ENCODE measurements around the gene PHLDB3. TPM values are rescaled to one million over a fixed set of nuclear protein-coding genes. Genes with fewer than 3 reads are reported as not detected.

The PHLDB3 gene
- total and polyA plus RNA-seq, 2 of the 4 experiments (the other 2 are of a cell fraction) = 2.9 to 10.6 TPM

DNA sequence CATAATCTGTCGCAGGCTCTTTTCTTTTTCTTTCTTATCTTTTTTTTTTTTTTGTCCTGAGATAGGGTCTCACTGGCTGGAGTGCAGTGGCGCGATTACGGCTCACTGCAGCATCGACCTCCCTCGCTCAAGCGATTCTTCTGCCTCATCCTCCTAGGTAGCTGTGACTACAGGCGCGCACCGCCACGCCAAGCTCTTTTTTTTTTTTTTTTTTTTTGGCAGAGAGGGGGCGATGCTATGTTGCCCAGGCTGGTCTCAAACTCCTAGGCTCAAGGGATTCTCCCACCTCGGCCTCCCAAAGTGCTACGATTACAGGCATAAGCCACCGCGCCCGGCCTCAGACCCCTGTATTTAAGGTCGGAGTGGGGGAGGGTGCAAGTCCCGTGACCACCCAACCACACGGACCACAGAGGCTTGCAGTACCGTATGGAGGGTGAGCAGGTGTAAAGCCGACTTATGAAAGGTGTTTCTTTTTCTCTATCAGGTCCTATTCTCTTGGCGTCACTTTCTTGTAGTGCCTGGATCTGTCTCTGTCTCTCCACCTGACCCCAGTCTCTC lies 2.0 kb downstream of the PHLDB3 start:
- Histone ChIP-seq H3K4me1 (ENCODE audit: control insufficient read depth, insufficient read depth, low read length) (peaks cover 4% of the 10 kb centered on the region; the same call in 1 of the 2 replicates), H2AFZ (replicated peaks; ENCODE audit: low read length, poor library complexity) (no peak overlapping the region), H4K91ac (ENCODE audit: insufficient read depth, low read depth, low read length) (no peak overlapping the region), H4K20me1 (ENCODE audit: insufficient read depth, low read length) (no peaks in the 10 kb centered on the region; the same call in 1 of the 2 replicates), H3K9me3 (ENCODE audit: control insufficient read depth, insufficient read depth, low read length) (no peaks in the 10 kb centered on the region), H4K8ac (ENCODE audit: low read depth in 2 of 2, low read length in 2 of 2) (no peak overlapping the region; a peak in 1 of 4 replicates), H3K14ac (replicated peaks; ENCODE audit: low read depth, low read length) (no peak overlapping the region), H2BK120ac (ENCODE audit: low read depth, low read length) (no peak overlapping the region), H2BK20ac (ENCODE audit: low read depth, low read length) (no peak overlapping the region), H4K5ac (ENCODE audit: low read depth, low read length) (no peak overlapping the region), H2BK5ac (ENCODE audit: low read depth, low read length, poor library complexity, severe bottlenecking) (no peak overlapping the region), H3K23ac (ENCODE audit: low read depth, low read length) (no peak overlapping the region; the same call in 1 of the 2 replicates), H3K27ac (ENCODE audit: insufficient read depth, low read length) (no peak overlapping the region), H3K4me2 (ENCODE audit: low read depth, low read length) (peak overlapping the region; percentile 76; the same call in 1 of the 2 replicates), H2AK9ac (replicated peaks; ENCODE audit: low read depth, low read length, poor library complexity) (no peak overlapping the region), H3K36me3 (ENCODE audit: control insufficient read depth, insufficient read depth, low read length) (peaks cover 5% of the 10 kb centered on the region; the same call in 1 of the 2 replicates), H2AK5ac (ENCODE audit: low read depth, low read length) (no peak overlapping the region), H3K4me3 (ENCODE audit: insufficient read depth, low read depth, low read length) (no peak overlapping the region), H2BK15ac (ENCODE audit: low read depth, low read length) (no peak overlapping the region), H3K18ac (ENCODE audit: low read depth, low read length) (no peak overlapping the region), H3K79me1 (ENCODE audit: low read depth in 1 of 2, low read length in 2 of 2) (peaks cover 0 to 11% of the 10 kb centered on the region in 2 experiments; a peak in 3 of 4 replicates), H3K27me3 (ENCODE audit: control insufficient read depth, insufficient read depth, low read length) (no peaks in the 10 kb centered on the region), H3K4ac (ENCODE audit: low read depth, low read length) (no peak overlapping the region), H3K9ac (ENCODE audit: low read depth, low read length) (0 out of 2 replicates have a peak overlapping the region, but pooled peaks have one; percentile 89), H3K56ac (ENCODE audit: extremely low read depth, insufficient read depth, low read length) (no peak overlapping the region), H3K9me1 (ENCODE audit: insufficient read depth, low read length) (no peaks in the 10 kb centered on the region)
- ATAC-seq (ENCODE audit: low read depth) = no peak
- no TSS peak for BruUV-seq (replicated peaks)
- no peak for TF ChIP-seq POLR2A (IDR thresholded peaks at IDR 0.05; ENCODE audit: low read depth, low read length)
- no peak for TF ChIP-seq BHLHE40 (IDR thresholded peaks at IDR 0.05; ENCODE audit: low read depth, low read length)
- no peak for TF ChIP-seq NFE2L2 (IDR thresholded peaks at IDR 0.05; ENCODE audit: low read depth, low read length)
- no peak for TF ChIP-seq RFX5 (IDR thresholded peaks at IDR 0.05; ENCODE audit: low read depth, low read length)
- no peak for TF ChIP-seq CEBPB (IDR thresholded peaks at IDR 0.05; ENCODE audit: low read depth, low read length)
- no peak for TF ChIP-seq SMC3 (IDR thresholded peaks at IDR 0.05; ENCODE audit: low read depth, low read length)
- no peak for TF ChIP-seq MAFK (IDR thresholded peaks at IDR 0.05; ENCODE audit: low read depth, low read length)
- TF ChIP-seq, protein P1, sequence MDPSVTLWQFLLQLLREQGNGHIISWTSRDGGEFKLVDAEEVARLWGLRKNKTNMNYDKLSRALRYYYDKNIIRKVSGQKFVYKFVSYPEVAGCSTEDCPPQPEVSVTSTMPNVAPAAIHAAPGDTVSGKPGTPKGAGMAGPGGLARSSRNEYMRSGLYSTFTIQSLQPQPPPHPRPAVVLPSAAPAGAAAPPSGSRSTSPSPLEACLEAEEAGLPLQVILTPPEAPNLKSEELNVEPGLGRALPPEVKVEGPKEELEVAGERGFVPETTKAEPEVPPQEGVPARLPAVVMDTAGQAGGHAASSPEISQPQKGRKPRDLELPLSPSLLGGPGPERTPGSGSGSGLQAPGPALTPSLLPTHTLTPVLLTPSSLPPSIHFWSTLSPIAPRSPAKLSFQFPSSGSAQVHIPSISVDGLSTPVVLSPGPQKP (IDR thresholded peaks at IDR 0.05; ENCODE audit: borderline replicate concordance, low read depth, low read length) = no peak
- TF ChIP-seq, protein P2, sequence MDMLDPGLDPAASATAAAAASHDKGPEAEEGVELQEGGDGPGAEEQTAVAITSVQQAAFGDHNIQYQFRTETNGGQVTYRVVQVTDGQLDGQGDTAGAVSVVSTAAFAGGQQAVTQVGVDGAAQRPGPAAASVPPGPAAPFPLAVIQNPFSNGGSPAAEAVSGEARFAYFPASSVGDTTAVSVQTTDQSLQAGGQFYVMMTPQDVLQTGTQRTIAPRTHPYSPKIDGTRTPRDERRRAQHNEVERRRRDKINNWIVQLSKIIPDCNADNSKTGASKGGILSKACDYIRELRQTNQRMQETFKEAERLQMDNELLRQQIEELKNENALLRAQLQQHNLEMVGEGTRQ (IDR thresholded peaks at IDR 0.05; ENCODE audit: low read depth, low read length) = no peak
- no peak for TF ChIP-seq CHD1 (IDR thresholded peaks at IDR 0.05; ENCODE audit: low read depth, low read length)
- no peak for TF ChIP-seq RAD21 (IDR thresholded peaks at IDR 0.05; ENCODE audit: low read length)
- TF ChIP-seq RCOR1 (IDR thresholded peaks at IDR 0.05; ENCODE audit: insufficient replicate concordance, low read length) = no peak
- TF ChIP-seq CTCF (conservative IDR thresholded peaks at IDR 0.05; ENCODE audit: low read depth, low read length) = no peak
- in situ Hi-C loops (cut with MboI; ENCODE audit: low sequenced_read_pairs) (no loop called here), intact Hi-C loops (cut with micrococcal nuclease) (no loop called here), dilution Hi-C loops (cut with HindIII; ENCODE audit: low sequenced_read_pairs, unreplicated experiment) (no loop called here)
- POLR2A ChIA-PET (ENCODE audit: unreplicated experiment) = interaction anchor here (0.5 kb wide), 1 partner anchor 66 kb away, joined by 4 read pairs; no protein-coding TSS in a partner anchor
- DNase-seq = no peak
- CTCF ChIA-PET = interaction anchor here (0.6 to 1.3 kb wide), 2 partner anchors 13 to 55 kb away, joined by 3 to 4 read pairs; no protein-coding TSS in a partner anchor
- 89% methylated on average over 5 of the region's 23 CpGs; no CpG with 5 or more reads in 1 of the 2 experiments for WGBS, 2 experiments (ENCODE audit: extremely low coverage in 2 of 2, insufficient read length in 1 of 2)
